Endodermal cell (in vitro differentiated cells): ENCODE data around the gene CD3E. TPM values are rescaled to one million over a fixed set of nuclear protein-coding genes. Genes with fewer than 3 reads are reported as not detected.

Experiments
- DNase-seq: peaks from one replicate; pipeline ENCODE4 v3.0.0-alpha.2; 2017
- H3K27ac ChIP-seq: 2 replicates; pipeline ENCODE4 v1.5.1; 2013; ENCODE audit warnings: mild to moderate bottlenecking, low read depth, low read length, moderate library complexity
- H3K27me3 ChIP-seq: 2 replicates; pipeline ENCODE4 v1.6.1; 2013; ENCODE audit warnings: mild to moderate bottlenecking, low read length, moderate library complexity; ENCODE audit not compliant: insufficient read depth, control insufficient read depth, poor library complexity, severe bottlenecking
- H3K36me3 ChIP-seq: 2 replicates; pipeline ENCODE4 v1.7.0; 2013; ENCODE audit warnings: mild to moderate bottlenecking, low read length, moderate library complexity; ENCODE audit not compliant: control insufficient read depth, insufficient read depth
- H3K4me1 ChIP-seq: one replicate; pipeline ENCODE4 v1.7.0; 2013; ENCODE audit warnings: low read length; ENCODE audit not compliant: control insufficient read depth, insufficient read depth
- H3K4me3 ChIP-seq: 2 replicates; pipeline ENCODE4 v1.5.1; 2013; ENCODE audit warnings: mild to moderate bottlenecking, low read length, moderate library complexity
- H3K9ac ChIP-seq: 2 replicates; pipeline ENCODE4 v1.6.1; 2013; ENCODE audit warnings: mild to moderate bottlenecking, low read length, moderate library complexity; ENCODE audit not compliant: poor library complexity, severe bottlenecking; ENCODE audit errors: extremely low read depth
- H3K9me3 ChIP-seq: 2 replicates; pipeline ENCODE4 v1.6.1; 2013; ENCODE audit warnings: mild to moderate bottlenecking, low read length, moderate library complexity; ENCODE audit not compliant: control insufficient read depth
- H3K27ac Mint-ChIP-seq: 2 replicates; pipeline ENCODE4 v1.8.0; 2020; ENCODE audit warnings: mixed read lengths
- H3K27me3 Mint-ChIP-seq: 2 replicates; pipeline ENCODE4 v1.8.0; 2021; ENCODE audit warnings: mild to moderate bottlenecking, mixed read lengths; ENCODE audit not compliant: insufficient read depth
- H3K36me3 Mint-ChIP-seq: 2 replicates; pipeline ENCODE4 v1.8.0; 2020; ENCODE audit warnings: low read depth, mixed read lengths
- H3K4me1 Mint-ChIP-seq: 2 replicates; pipeline ENCODE4 v1.8.0; 2020; ENCODE audit warnings: mixed read lengths
- H3K4me3 Mint-ChIP-seq: 2 replicates; pipeline ENCODE4 v1.8.0; 2020; ENCODE audit warnings: mild to moderate bottlenecking, moderate library complexity, mixed read lengths
- H3K9me3 Mint-ChIP-seq: 2 replicates; pipeline ENCODE4 v1.8.0; 2020; ENCODE audit warnings: mild to moderate bottlenecking, mixed read lengths
- CTCF ChIP-seq: fragments of 200-600 bp; sonication (generic); conservative IDR thresholded peaks from 2 replicates; pipeline ENCODE4 v1.5.0; 2021; ENCODE audit warnings: antibody characterized with exemption, mild to moderate bottlenecking
- WGBS, 2 experiments: methylation state at CpG; one replicate each; pipeline versions ENCODE4 v1.1.5 to v1.1.7; 2013; ENCODE audit warnings: missing lambda C conversion rate in 2 of 2, mixed read lengths in 1 of 2; ENCODE audit not compliant: insufficient coverage in 1 of 2, insufficient read length in 1 of 2; 5-methylcytosine and 5-hydroxymethylcytosine counted together
- total RNA-seq, 2 donors: library from RNA; stranded (reverse); fragmentation: NEBNext Ultra II Directional in 1 of 2; extraction: Animal tissue kit (Norgen Biotek cat#: 25700) in 1 of 2; gene quantifications; 2 replicates in 1 of 2; 3 replicates in 1 of 2; pipeline ENCODE4 v1.2.1, GENCODE V29; 2021

Gene CD3E
- total RNA-seq, 2 donors from 2014 or later: 0.29 TPM; not detected in 1

DNA sequence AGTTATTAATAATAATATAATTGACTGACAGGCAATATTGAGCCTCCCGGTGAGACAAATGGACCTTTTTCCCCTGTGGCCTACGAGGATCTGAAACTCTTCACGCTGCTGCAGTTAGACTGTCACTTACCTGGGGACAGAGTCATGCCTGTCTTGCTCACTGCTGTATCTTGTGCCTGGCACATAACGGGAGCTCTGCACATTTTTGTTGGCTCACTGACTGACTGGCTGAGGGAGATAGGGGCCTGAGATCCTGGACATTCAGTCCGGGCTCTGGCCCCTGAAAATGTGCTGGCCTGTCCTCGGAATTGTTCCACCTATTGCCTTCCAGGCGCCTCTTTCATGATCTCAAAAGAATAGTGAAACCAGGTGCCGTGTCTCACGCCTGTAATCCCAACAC, 38.7 kb downstream of the CD3E start:
- no peak overlapping the region for H3K9ac ChIP-seq
- WGBS, 2 experiments: 71 to 84% methylated on average over 9 of the region's 9 CpGs
- Mint-ChIP-seq H3K4me3 (no peak overlapping the region), H3K27me3 (peaks cover 70% of the 10 kb centered on the region), H3K36me3 (no peaks in the 10 kb centered on the region), H3K4me1 (peaks cover 11% of the 10 kb centered on the region), H3K27ac (no peak overlapping the region), H3K9me3 (no peaks in the 10 kb centered on the region)
- DNase-seq: no peak
- no peak overlapping the region for H3K4me3 ChIP-seq
- no peaks in the 10 kb centered on the region for H3K36me3 ChIP-seq
- H3K27ac ChIP-seq: no peak overlapping the region
- no peak for TF ChIP-seq CTCF
- H3K27me3 ChIP-seq: peaks cover 45% of the 10 kb centered on the region
- H3K9me3 ChIP-seq: no peaks in the 10 kb centered on the region
- peaks cover 4% of the 10 kb centered on the region for H3K4me1 ChIP-seq

DNA sequence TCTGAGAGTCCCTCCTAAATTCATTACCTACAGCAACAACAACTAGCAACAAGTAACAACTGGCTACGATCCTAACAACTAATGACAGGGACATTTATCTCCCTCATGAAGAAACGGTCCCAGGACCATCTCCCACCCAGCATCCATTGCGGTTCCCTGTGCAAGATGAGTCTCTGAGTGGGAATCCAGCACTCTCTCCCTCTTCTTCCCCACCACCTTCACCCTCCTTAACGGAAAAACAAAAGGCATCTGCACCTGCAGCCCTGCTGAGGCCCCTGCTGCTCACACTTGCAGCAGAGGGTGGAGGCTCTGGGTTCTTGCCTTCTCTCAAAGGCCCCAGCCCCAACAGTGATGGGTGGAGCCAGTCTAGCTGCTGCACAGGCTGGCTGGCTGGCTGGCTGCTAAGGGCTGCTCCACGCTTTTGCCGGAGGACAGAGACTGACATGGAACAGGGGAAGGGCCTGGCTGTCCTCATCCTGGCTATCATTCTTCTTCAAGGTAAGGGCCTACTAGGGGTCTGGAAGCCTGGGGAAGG, 39.5 kb downstream of the CD3E start, which contains the start of gene CD3G:
Gene CD3G, plus strand, starts transcription at position 364 of the 535 bp plus-strand sequence. Its CDS starts 80 bp downstream, at position 444.
- Histone ChIP-seq H3K27me3 (peaks cover 53% of the 10 kb centered on the region), H3K4me3 (no peak within 1 kb of the TSS), H3K9me3 (no peaks in the 10 kb centered on the region), H3K4me1 (peaks cover 4% of the 10 kb centered on the region), H3K27ac (no peak within 1 kb of the TSS), H3K36me3 (no peaks in the 10 kb centered on the region), H3K9ac (no peak within 1 kb of the TSS)
- Mint-ChIP-seq H3K9me3 (no peaks in the 10 kb centered on the region), H3K27me3 (peaks cover 71% of the 10 kb centered on the region), H3K27ac (no peak within 1 kb of the TSS), H3K4me1 (peaks cover 11% of the 10 kb centered on the region), H3K4me3 (no peak within 1 kb of the TSS), H3K36me3 (no peaks in the 10 kb centered on the region)
- 85% methylated on average over 6 of the region's 6 CpGs; no CpG with 5 or more reads in 1 of the 2 experiments for WGBS, 2 experiments
- no peak for TF ChIP-seq CTCF
- DNase-seq: no peak

DNA sequence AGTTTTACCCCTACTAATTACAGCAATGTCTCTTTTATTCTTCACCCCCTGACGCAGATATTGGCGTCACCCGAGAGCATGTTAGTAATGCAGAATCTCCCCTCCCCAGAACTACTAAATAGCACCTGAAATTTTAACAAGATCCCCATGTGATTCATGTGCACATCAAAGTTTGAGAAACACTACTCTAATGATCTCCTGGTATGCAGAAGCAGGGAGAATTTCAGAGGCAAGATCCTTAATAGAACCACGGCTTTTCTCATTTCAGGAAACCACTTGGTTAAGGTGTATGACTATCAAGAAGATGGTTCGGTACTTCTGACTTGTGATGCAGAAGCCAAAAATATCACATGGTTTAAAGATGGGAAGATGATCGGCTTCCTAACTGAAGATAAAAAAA, 44.9 kb downstream of the CD3E start:
- no peak for TF ChIP-seq CTCF
- Histone ChIP-seq H3K9me3 (no peaks in the 10 kb centered on the region), H3K9ac (no peak overlapping the region), H3K36me3 (no peaks in the 10 kb centered on the region), H3K27ac (no peak overlapping the region), H3K4me3 (no peak overlapping the region), H3K27me3 (peaks cover 58% of the 10 kb centered on the region), H3K4me1 (no peaks in the 10 kb centered on the region)
- H3K4me3 Mint-ChIP-seq: no peak overlapping the region
- no peaks in the 10 kb centered on the region for H3K4me1 Mint-ChIP-seq
- 83 to 91% methylated on average over 6 of the region's 6 CpGs for WGBS, 2 experiments
- H3K27ac Mint-ChIP-seq: no peak overlapping the region
- no peak for DNase-seq
- H3K27me3 Mint-ChIP-seq: peaks cover 70% of the 10 kb centered on the region
- no peaks in the 10 kb centered on the region for H3K36me3 Mint-ChIP-seq
- no peaks in the 10 kb centered on the region for H3K9me3 Mint-ChIP-seq
